HepG2 (cell line): ENCODE data around the gene SLC25A20. TPM values are rescaled to one million over a fixed set of nuclear protein-coding genes. Genes with fewer than 3 reads are reported as not detected.

ENCODE experiments used
- BATF2 ChIP-seq: sonication (generic); formaldehyde crosslinking; IDR thresholded peaks from 2 replicates; pipeline ENCODE4 v1.8.0; 2022; ENCODE audit warnings: mild to moderate bottlenecking, missing genetic modification reagents, moderate library complexity
- BCL3 ChIP-seq: sonication (generic); formaldehyde crosslinking; IDR thresholded peaks from 2 replicates; pipeline ENCODE4 v1.5.1; 2020; ENCODE audit warnings: mild to moderate bottlenecking, missing genetic modification reagents, moderate library complexity
- ELF4 ChIP-seq: sonication (generic); formaldehyde crosslinking; IDR thresholded peaks from 2 replicates; pipeline ENCODE4 v1.5.0; 2020; ENCODE audit warnings: missing genetic modification reagents, mild to moderate bottlenecking, moderate library complexity, borderline replicate concordance
- JUN ChIP-seq: sonication (generic); formaldehyde crosslinking; IDR thresholded peaks from 2 replicates; pipeline ENCODE4 v1.4.0; 2020; ENCODE audit warnings: mild to moderate bottlenecking, missing genetic modification reagents
- MLXIP ChIP-seq: sonication (generic); formaldehyde crosslinking; IDR thresholded peaks from 2 replicates; pipeline ENCODE4 v1.9.0; 2021; ENCODE audit warnings: missing genetic modification reagents, borderline replicate concordance
- NR2F6 ChIP-seq, 2 experiments: IDR thresholded peaks; 2 replicates each; pipeline ENCODE4 v1.6.1; 2016; ENCODE audit warnings: antibody characterized with exemption in 1 of 2, mild to moderate bottlenecking in 1 of 2
- SAP130 ChIP-seq: IDR thresholded peaks from 2 replicates; pipeline ENCODE4 v1.6.1; 2016; ENCODE audit warnings: low read depth
- SNAPC4 ChIP-seq: sonication (generic); formaldehyde crosslinking; IDR thresholded peaks from 2 replicates; pipeline ENCODE4 v1.4.0; 2020; ENCODE audit warnings: mild to moderate bottlenecking, missing genetic modification reagents
- SP140L ChIP-seq: sonication (generic); formaldehyde crosslinking; IDR thresholded peaks from 2 replicates; pipeline ENCODE4 v1.4.0; 2020; ENCODE audit warnings: missing genetic modification reagents, borderline replicate concordance
- STAT5B ChIP-seq: sonication (generic); formaldehyde crosslinking; IDR thresholded peaks from 2 replicates; pipeline ENCODE4 v1.4.0; 2020; ENCODE audit warnings: missing genetic modification reagents
- ZFP82 ChIP-seq: sonication (generic); formaldehyde crosslinking; IDR thresholded peaks from 2 replicates; pipeline ENCODE4 v1.5.1; 2020; ENCODE audit warnings: mild to moderate bottlenecking, missing genetic modification reagents, borderline replicate concordance
- ZNF207 ChIP-seq: fragments of 450-650 bp; IDR thresholded peaks from 2 replicates; pipeline ENCODE4 v1.6.1; 2016; ENCODE audit warnings: antibody characterized with exemption, borderline replicate concordance
- ZNF3 ChIP-seq: IDR thresholded peaks from 2 replicates; pipeline ENCODE4 v1.7.0; 2017; ENCODE audit warnings: inconsistent platforms
- ZNF543 ChIP-seq: sonication (generic); formaldehyde crosslinking; IDR thresholded peaks from 2 replicates; pipeline ENCODE4 v1.4.0; 2020; ENCODE audit warnings: mild to moderate bottlenecking, missing genetic modification reagents
- ZNF782 ChIP-seq: sonication (generic); formaldehyde crosslinking; IDR thresholded peaks from 2 replicates; pipeline ENCODE4 v1.4.0; 2020; ENCODE audit warnings: missing genetic modification reagents, mild to moderate bottlenecking, borderline replicate concordance
- polyA plus RNA-seq, 8 experiments: library from polyadenylated mRNA; depleted of rRNA in 3 of 8; stranded (reverse) in 7 of 8; unstranded in 1 of 8; fragments of >200 nt; fragmentation: Illumina TruSeq in 4 of 8; extraction: Trizol in 4 of 8; gene quantifications; 2 replicates each; pipeline versions ENCODE4 v1.2.1 to v1.2.3, GENCODE V29; 2011 to 2016; ENCODE audit warnings: low read depth in 4 of 8, missing spikeins in 1 of 8, mixed read lengths in 1 of 8; ENCODE audit not compliant: insufficient read depth in 1 of 8
- total RNA-seq, 5 experiments: library from RNA; depleted of rRNA; stranded (reverse); fragments of >200 nt; fragmentation: Illumina TruSeq; extraction: Trizol; gene quantifications; 2 replicates each; pipeline ENCODE4 v1.2.3, GENCODE V29; 2016; ENCODE audit warnings: low read depth in 1 of 5

Gene SLC25A20
- total and polyA plus RNA-seq, 2 of the 13 experiments (the other 11 are each of a cell fraction or from before 2014, with no cell fraction given), result 21.1 to 26.6 TPM

- TF ChIP-seq MLXIP (CRISPR knock-in tag), result no peak; the same call in 1 of the 2 replicates
- no peak for TF ChIP-seq NR2F6 (IDR thresholded peaks at IDR 0.05)
- peak; percentile 60 for TF ChIP-seq NR2F6 (CRISPR knock-in tag; IDR thresholded peaks at IDR 0.05)
- no peak for TF ChIP-seq BATF2 (CRISPR knock-in tag)
- TF ChIP-seq JUN (CRISPR knock-in tag), result no peak
- TF ChIP-seq BCL3, result no peak
- TF ChIP-seq ZNF782 (CRISPR knock-in tag), result no peak
- TF ChIP-seq ZFP82 (CRISPR knock-in tag), result peak; percentile 98
- TF ChIP-seq SP140L, result no peak
- 0 out of 2 replicates have a peak, but pooled peaks have one; percentile 51 for TF ChIP-seq ELF4 (CRISPR knock-in tag)
- TF ChIP-seq ZNF207, result no peak
- TF ChIP-seq ZNF3 (CRISPR knock-in tag), result no peak
- no peak for TF ChIP-seq ZNF543
- no peak for TF ChIP-seq STAT5B (CRISPR knock-in tag)
- TF ChIP-seq SNAPC4, result no peak
- TF ChIP-seq SAP130 (CRISPR knock-in tag), result peak; percentile 89
Observed at GRCh38 chr3:48918388-48919214, 19.9 kb upstream of the SLC25A20 start, which contains the start of gene ARIH2 (continued).
